Measurements from ENCODE around the gene OR51A2.

DNA sequence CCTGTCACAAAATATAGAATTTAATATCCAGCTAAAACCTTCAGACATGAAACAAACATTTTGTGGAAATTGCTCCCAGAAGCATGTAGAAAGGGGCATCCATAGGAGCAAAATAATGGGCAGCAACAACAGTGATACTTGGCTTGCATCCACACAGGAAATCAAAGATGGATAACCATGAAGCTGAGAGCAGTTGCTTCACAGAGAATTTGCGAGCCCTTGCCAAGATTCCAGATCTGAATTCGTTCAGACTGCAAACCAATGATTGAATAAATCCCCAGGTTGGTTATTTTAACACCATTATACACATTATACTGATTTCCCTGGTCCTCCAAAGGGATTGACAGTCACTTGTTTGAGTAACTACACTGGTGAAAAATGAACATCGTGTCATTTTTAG lies 23.5 kb upstream of the OR51A2 start:
- TF ChIP-seq ZNF274 (IDR thresholded peaks at IDR 0.05; ENCODE audit: low read depth, low read length) (no peak), YY1 (IDR thresholded peaks at IDR 0.05; ENCODE audit: insufficient read depth, insufficient read length) (no peak)
